ENCODE results near the gene SPARC. TPM values are rescaled to one million over a fixed set of nuclear protein-coding genes. Genes with fewer than 3 reads are reported as not detected.
"Not testable (repeated sequence)": the region's sequence is repeated elsewhere in the genome, so short reads cannot be mapped to it uniquely, and the experiment has no call there.

The SPARC gene, protein sequence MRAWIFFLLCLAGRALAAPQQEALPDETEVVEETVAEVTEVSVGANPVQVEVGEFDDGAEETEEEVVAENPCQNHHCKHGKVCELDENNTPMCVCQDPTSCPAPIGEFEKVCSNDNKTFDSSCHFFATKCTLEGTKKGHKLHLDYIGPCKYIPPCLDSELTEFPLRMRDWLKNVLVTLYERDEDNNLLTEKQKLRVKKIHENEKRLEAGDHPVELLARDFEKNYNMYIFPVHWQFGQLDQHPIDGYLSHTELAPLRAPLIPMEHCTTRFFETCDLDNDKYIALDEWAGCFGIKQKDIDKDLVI
- 509 and 525 TPM in 2 replicates for total RNA-seq

DNA sequence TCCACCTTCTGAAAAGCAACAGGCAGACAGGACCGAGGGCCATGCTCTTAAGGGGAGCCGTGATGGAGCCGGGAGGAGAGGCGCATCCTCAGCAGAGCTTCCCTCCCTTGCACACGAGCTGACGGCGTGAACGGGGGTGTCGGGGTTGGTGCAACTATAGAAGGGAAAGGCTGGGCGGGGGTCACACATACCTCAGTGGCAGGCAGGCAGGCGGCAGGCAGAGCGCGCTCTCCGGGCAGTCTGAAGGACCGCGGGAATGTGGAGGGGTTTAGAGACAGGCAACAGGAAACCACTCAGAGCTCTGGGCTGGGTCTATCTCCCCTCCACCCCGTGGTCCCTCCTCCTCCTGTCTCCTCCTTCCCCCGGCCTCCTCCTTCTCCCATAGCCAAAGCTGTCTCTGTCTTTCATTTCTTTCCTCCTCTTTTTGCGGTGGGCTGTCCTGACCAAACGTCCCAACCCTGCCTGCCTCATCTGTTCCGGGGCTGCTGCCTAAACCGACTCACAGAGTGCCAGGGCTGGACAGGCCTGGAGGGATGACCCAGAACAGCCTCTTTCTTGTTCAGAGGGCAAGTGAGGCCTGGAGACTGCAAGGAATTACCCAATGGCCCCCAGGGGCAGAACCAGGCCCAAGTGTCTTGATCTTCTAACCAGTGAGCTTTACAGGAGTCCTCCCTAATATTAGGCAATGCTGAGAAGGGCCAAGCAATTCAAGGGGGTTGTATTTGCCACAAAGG, at the start of gene SPARC:
SPARC (minus strand) TSS at position 242 of the 734 bp plus-strand sequence. CDS start 10,727 bp downstream, outside the sequence.
- DNase-seq (ENCODE audit: low read depth in 2 of 2): peak in 1 of 2 donors; percentile 90

DNA sequence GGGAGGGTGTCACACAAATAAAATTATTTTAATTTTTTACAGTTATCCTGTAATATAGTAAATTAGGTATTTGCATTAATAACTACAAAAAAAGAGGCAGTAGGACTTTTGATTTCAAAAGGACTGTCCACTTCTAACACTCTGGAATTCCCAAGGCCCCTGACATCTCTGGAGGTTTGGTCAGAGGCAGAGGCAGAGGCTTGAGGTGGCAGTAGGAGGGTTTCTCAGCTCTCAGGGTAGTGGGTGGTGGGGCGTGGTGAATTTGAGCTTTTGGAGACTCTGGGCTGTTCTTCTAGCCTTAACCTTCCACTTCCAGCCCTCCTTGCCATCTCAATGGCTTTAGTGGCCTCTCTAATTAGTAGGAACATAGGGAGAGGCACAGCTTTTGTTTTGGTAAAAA, 48.9 kb upstream of the SPARC start:
- no peak for DNase-seq (ENCODE audit: low read depth in 2 of 2)

DNA sequence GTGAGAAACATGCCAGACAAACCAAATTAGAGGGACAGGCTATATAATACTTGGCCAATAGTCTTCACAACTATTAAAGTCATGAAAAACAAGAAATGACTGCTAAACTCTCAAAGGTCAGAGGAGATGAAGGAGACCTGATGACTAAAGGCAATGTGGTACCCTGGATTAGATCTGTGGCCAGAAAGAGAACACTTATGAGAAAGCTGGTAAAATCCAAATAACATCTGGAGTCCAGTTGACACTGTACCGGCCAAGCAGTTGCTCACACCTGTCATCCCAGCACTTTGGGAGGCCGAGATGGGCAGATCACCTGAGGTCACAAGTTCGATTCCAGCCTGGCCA, 47.3 kb upstream of the SPARC start:
- DNase-seq (ENCODE audit: low read depth in 2 of 2): no peak

DNA sequence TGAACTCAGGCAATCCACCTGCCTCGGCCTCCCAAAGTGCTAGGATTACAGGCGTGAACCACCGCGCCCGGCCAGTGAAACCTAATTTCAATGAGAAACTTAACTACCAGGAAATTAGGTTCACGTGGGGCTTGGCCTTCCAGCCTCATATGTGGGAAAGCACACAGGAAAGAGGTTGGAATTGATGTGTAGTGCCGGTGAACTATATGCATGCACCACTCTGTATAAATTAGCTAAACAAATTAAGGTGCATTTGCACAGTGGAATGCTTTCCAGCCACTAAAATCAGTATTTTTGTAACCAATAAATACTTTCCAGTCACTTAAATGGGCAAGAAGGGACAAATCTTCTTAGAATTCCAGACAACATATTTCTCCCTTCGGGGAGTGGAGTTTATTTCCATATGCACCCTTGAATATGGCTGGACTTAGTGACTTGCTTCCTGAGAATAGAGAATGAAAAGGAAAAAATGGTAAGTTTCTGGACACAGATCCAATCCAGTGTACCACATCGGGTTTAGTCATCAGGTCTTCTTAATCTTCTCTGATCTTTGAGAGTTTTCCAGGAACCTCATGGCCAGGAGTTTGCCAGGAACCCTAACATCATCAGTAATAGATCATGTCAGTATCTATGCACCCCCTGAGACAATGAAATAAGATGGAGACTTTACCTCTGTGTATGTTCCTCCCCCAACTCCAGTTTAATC, 46.8 kb upstream of the SPARC start:
- no peak for DNase-seq (ENCODE audit: low read depth in 2 of 2)

DNA sequence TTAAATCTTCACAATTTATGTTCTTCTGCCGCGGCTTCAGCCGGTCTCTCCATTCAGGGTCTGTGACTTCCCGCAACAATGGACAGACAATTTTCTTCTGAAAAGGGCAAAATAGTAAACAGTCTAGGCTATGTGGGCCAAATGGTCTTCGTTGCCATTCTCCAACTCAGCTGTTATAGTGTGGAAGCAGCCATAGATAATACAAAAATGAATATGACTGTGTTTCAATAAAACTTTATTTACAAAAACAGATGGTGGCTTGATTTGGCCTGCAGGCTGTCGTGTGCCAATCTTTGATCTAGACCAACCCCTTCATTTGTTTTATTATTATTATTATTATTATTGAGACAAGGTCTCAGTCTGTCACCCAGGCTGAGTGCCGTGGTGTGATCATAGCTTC, 43.7 kb upstream of the SPARC start:
- DNase-seq (ENCODE audit: low read depth in 2 of 2): no peak

DNA sequence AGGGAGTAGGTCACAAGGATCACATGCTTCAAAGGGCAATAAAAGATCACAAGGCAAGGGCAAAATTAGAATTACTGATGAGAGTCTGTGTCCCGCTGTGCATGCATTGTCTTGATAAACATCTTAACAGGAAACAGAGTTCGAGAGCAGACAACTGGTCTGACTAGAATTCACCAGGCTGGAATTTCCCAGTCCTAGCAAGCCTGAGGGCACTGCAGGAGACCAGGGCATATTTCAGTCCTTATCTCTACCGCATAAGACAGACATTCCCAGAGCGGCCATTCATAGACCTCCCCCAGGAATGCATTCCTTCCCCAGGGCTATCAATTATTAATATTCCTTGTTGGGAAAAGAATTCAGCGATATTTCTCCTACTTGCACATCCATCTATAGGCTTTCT, 42.9 kb upstream of the SPARC start:
- not testable (repeated sequence) for DNase-seq (ENCODE audit: low read depth in 2 of 2)

DNA sequence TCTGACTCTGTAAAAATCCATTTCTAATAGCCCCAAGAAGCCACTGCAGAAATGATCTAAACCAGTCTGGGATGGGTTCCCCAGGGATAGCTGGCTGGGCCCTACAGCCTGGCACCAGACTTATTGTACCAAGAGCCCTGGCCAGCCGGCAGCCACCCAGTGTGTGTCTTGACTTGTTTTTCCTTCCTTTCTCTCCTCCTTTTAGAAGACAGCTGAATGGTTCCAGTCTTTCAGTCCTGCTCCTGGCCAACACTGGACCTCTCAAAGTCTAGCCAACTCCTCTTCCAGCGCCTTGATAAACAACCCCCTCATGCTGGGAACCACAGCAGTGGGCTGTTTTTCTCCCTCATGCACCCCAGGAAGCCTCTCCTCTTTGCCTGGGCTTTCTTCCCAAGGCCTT, 37.6 kb upstream of the SPARC start:
- no peak for DNase-seq (ENCODE audit: low read depth in 2 of 2)

DNA sequence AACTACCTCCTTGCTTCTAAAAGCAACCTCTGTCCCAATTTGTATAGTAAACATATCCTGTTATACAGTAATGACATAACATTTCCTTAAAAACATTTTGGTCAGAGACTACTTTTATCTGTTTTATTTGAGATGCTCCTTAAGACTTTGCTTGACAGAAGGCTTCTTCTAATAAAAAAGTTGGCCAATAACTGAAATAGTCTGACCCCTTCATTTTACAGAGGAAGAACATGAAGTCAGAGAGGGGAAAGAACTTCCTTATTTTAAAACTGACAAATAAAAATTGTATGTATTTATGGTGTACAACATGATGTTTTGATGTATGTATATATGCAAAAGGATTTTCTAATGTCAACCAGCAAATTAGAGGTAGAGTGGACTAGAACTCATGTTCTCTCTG, 35.8 kb upstream of the SPARC start:
- DNase-seq (ENCODE audit: low read depth in 2 of 2): no peak

DNA sequence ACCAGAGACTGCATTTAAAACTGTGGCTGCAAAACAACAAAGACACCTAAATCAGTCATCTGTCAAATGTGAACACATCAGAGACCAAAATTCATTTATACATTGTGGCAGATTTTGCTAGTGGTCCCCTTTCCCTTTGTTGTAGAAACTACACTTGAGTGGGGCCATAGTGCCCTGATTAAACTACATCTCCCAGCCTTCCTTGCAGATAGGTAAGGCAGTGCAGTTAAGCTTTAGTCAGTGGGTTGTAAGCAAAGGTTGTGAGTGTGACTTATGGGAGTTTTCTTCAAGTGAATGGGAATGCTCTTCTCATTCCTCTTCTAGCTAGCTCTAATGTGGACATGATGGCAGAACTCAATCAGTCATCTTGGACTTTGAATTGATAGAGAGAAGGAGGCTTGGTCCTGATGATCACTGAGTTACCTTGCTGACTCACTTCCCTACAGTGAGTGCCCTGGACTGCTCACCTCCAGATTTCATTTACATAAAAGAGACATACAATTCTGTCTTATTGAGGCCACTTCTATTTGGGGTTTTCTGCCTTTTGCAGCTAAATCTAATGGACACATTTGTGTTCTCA, 35.2 kb upstream of the SPARC start:
- no peak for DNase-seq (ENCODE audit: low read depth in 2 of 2)

DNA sequence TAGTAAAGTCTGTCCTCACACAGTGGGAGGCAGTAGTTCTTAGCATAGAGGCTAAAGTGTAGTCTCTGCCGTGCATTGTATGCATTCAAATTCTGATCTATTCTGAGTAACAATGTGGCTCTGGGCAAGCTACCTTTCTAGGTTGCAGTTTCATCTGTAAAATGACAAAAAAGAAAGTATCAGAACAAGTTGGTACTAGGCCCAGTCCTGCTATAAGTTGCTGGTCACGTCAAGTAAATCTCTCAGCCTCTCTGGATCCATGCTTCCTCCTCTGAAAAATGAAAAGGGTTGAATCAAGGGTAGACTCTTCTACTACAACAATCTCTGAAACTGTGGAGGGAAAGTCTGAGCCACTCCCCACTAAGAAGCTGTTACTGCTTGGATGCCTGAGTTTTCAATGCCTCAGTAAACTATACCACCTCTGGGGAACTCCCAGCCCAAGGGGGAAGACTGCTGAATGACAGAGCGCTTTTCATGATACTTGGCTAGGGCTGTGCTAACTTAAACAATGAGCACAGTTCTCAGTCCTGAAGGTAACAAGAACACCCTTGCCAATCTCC, 34.5 kb upstream of the SPARC start:
- no peak for DNase-seq (ENCODE audit: low read depth in 2 of 2)

DNA sequence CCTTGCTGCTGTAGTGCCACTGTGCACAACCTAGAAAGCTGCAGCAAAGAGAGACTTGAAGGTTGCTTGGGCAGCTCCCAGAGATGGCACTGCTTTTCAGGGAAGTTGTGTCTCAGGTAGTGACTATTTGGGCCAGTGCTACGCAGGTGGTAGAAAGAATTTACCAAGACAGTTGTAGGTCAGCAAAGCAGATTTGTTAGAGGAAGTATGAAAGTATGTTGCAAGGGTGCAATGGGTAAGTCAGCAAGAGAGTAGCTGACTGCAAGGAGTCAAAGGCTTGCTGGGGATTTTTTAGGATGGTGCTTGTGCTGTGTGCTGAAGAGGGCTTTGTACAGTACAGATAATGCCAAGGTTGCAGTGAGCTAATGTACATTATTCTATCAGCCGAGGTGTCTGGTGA, 33.5 kb upstream of the SPARC start:
- DNase-seq (ENCODE audit: low read depth in 2 of 2): no peak

DNA sequence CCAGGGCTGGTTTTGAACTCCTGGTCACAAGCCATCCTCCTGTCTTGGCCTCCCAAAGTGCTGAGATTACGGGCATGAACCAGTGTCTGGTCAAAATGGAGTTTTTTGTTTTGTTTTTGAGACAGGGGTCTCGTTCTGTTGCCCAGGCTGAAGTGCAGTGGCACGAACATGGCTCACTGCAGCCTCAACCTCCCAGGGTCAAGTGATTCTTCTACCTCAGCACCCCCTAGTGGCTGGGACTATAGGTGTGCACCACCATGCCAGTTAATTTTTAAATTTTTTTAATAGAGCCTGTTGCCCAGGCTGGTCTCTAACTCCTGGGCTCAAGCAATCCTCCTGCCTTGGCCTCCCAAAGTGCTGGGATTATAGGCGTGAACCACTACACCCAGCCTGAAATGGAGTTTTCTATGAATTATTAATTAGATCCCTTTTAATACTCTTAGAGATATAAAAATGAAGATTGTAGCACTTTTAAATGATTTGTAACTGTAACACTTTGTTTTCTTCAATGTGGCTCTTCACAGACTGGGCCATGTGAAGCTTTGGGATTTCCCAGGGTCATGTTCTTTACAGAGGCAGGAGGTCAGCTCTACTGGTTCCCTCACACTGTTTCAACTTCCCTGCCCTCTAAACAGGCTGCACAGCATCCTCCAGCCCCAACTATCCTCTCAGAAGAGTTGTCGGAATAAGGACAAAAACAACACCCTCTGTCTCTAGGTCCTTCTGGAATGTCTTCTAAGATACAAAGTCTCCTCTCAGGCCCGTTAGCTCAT, 32.7 kb upstream of the SPARC start:
- DNase-seq (ENCODE audit: low read depth in 2 of 2): peak in 1 of 2 donors; percentile 74

DNA sequence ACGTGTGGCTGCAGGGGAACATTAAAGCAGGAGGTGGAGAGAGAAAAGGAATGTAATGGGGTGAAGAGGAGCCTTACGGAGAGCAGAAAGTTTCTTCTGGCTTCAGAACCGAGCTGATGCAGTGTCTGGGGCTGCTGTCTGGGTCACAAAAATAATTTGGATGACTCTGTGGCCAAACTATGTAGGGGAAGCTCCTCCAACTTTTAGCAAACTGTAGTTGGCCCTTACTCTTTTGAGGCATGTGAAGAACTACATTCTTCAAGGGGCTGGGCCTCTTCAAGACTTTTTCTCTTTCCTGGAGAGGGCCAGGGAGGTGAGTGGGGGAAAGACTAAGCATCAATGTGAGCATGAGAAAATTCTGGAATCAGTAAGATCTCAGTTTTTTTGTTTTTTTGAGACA, 31.9 kb upstream of the SPARC start:
- DNase-seq (ENCODE audit: low read depth in 2 of 2): no peak

DNA sequence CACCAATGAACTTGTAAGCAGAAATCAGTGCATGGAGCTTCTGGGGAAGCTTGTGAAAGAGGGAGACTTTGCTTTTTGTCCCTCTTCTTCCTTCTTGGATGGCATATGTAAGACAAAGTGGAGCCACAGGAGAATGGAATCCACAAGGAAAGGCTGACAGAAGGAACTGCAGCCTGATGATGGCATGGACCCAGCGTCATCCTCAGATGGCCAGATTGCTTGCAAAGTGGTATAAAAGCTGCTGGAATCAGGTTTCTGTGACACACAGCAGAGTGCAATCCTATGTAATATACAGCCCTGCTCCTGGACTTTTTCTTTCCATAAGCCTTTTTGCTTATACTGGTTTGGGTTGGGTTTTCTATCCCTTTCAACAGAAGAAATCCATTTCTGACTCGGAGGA, 31.4 kb upstream of the SPARC start:
- DNase-seq (ENCODE audit: low read depth in 2 of 2): no peak

DNA sequence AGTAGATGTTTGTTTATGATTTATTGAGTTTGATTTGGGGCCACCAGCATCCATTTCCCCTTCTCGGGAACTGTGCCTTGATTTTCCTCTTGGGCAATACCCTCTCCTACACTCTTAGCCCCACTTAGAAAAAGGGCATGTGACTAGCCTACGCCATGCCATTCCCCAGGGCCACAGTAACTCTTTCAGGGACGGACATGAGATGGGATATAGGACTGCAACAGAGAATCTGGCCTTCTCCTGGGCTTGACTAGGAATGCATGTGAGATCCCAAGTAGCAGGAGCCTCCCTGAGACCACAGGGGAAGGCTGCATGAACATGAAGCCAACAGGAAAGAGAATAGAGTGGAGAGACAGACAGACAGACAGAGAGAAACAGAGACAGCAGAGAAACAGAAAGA, 30.7 kb upstream of the SPARC start:
- no peak for DNase-seq (ENCODE audit: low read depth in 2 of 2)

DNA sequence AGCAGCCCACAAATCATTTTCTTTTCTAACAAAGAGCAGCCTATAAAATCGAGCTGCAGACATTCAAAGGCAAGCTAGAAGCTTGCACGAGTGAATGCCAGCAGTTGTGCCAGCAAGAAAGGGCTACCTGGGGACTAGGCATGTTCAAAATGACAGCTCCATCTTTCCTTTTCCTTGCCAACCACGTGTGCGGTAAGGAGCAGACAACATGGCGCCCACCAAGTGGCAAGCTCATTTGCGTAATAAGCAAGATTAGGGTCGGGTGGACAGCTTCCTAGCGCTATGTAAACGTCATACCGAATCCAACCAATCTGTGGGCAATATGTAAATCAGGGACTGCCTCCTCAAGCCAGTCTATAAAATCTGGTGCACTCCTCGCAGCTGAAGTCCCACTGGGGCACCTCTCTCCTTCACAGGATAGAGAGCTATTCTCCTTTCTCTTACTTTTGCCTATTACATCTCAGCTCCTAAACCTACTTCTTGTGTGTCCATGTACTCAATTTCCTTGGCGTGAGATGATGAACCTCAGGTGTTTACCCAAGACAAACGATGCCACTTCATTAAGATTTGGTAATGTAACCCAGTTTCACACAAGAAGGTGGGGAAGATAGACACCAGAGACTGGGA, 22.5 kb upstream of the SPARC start:
- no peak for DNase-seq (ENCODE audit: low read depth in 2 of 2)

DNA sequence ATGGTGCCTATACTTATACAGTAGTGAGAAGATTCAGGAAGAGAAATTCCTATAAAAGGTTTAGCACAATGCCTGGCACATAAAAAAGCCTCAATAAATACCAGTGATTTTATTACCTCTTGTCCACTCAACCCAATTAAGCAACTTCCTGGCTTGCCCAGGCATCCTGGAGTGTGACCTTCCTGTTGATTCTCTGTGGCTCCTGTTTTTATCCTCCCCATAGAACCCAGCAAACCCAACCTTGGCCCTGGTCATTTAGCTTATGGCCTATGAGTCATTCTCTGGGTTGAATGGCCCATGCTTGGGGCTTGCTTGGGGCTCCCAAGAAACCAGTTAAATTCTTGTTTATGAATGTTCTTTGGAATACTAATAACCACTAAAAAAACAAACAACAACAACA, 21.4 kb upstream of the SPARC start:
- DNase-seq (ENCODE audit: low read depth in 2 of 2): peak; percentile 41 to 46

DNA sequence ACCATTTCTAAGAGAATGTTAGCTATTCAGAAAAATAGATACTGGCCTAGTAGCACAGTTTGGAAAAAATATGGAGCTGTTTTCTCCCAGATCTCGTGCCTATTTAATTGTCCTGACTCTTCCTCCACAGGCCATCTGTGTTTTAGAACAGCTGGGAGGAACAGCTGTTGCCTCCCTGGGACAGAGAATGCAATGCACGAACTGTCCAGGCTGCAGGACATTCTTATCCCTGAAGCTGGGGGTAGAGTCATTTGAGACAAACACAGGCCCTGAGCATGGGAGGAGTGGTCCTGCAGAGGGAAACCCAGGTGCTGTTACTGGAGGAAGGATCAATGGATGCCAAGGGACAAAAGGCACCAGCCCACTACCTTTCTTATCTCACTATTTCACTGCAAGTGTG, 20.9 kb upstream of the SPARC start:
- no peak for DNase-seq (ENCODE audit: low read depth in 2 of 2)

DNA sequence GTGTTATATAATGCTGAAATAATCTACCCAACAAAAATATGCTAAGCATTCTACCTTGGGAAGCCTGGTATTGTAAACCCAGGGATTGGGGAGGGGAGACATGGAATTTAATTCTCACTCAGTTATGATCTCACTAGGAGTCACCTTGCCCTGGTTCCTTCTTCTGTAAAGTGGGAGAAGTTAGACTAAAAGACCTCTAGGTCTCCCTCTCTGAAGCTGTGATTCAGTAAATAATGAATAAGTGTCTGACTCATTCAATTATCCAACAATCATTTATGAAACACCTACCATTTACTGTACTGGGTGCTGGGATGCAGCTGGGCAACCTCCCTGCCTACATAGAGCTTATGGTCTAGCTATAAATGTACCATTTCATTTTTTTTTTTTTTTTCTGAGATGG, 20.2 kb upstream of the SPARC start:
- DNase-seq (ENCODE audit: low read depth in 2 of 2): no peak

DNA sequence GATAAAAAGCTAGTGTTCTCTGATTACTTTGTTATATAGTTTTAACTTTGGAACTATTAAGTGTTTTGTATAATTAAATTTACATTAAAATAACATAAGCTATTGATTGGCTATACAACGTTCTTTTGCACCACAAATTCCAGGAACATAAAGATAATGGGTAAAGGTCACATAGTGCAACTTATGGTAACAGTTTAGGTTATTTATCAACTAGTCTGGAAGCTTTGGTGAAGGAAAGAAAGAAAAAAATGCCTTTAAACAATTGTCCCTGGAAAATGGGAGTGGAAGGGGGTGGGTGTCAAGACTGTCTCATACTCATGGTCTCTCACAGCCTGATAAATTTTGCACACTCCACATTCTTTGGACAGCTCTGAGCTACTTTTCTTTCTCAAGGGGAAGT, 17.1 kb upstream of the SPARC start:
- DNase-seq (ENCODE audit: low read depth in 2 of 2): no peak

DNA sequence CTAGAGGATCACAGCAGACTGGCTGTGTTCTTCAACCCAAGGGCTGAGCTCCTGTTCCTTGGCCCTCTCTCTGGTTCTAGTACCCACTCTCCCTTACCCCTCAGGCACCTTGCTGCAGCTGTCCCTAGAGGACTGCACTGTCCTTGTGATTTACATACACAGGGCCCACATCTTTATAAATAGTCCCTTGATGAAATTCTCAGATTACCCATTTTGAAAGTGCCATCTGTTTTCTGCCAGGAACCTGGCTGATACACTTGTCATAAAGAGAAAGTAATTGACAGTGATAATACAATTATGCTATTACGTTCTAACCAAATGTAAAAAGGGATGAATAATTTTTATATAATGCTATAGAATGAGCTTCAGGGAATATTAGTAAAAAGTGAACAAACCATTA, 16.5 kb upstream of the SPARC start:
- DNase-seq (ENCODE audit: low read depth in 2 of 2): no peak
